Measurements from ENCODE around the gene IFNLR1. TPM values are rescaled to one million over a fixed set of nuclear protein-coding genes. Genes with fewer than 3 reads are reported as not detected.

IFNLR1 gene
- total and polyA plus RNA-seq, 12 donors: 0.51 to 3.7 (median 2.4) TPM

DNA sequence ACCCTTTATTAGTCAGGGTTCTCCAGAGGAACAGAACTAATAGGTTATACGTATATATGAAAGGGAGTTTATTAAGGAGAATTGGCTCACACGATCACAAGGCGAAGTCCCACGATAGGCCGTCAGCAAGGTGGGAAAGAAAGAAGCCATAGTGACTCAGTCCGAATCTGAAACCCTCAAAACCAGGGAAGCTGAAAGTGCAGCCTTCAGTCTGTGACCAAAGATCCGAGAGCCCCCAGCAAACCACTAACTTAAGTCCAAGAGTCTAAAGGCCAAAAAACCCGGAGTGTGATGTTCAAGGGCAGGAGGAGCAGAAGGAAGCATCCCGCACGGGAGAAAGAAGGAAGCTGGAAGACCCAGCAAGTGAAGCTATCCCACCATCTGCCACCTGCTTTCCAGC, 9.9 kb downstream of the IFNLR1 start:
- H3K4me3 ChIP-seq: no peak overlapping the region
- 91 to 93% methylated on average over 10 of the region's 10 CpGs for WGBS, 2 donors
- H3K27ac ChIP-seq: no peak overlapping the region
- intact Hi-C loops (cut with DNase I): no loop called here
- peaks cover 0 to 6% (median 0%) of the 10 kb centered on the region in 11 donors for H3K9me3 ChIP-seq
- ATAC-seq (no peak), DNase-seq (no peak)
- peaks cover 0 to 6% (median 0%) of the 10 kb centered on the region in 7 donors for H3K27me3 ChIP-seq
- no peaks in the 10 kb centered on the region for H3K36me3 ChIP-seq
- TF ChIP-seq CTCF (IDR thresholded peaks at IDR 0.05): no peak
- H3K4me1 ChIP-seq: no peaks in the 10 kb centered on the region

DNA sequence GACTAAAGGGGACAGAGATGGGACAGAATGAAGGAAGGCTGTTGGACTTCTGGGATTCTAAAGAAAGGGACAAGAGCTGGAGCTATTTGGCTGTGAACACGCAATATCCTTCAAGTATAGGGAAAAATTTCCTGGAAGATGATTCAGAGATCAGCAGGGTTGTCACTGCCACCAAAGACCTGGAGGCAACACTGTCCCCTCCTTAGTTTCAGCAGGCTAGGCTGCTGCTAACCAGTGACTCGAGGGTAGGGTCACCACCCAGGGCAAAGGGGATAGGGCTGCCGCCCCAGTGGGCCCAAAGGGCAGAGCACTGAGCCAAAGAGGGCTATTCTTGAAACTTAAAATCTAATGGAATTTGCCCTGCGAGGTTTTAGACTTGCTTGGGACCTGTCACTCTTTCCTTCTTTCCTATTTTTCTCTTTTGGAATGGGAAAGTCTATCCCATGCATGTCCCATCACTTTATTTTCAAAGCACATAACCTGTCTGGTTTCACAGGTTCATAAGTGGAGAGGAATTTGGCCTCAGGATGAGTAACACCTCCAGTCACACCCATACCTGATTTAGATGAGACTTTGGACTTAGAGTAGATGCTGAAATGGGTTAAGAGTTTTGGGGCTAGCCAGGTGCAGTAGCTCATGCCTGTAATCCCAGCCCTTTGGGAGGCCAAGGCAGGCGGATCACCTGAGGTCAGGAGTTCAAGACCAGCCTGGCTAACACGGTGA, 11.9 kb downstream of the IFNLR1 start:
- ATAC-seq (no peak), DNase-seq (no peak)
- Histone ChIP-seq H3K9me3 (peaks cover 0 to 6% (median 0%) of the 10 kb centered on the region in 11 donors), H3K4me1 (no peaks in the 10 kb centered on the region), H3K36me3 (no peaks in the 10 kb centered on the region), H3K4me3 (no peak overlapping the region), H3K27ac (no peak overlapping the region), H3K27me3 (peaks cover 0 to 6% (median 0%) of the 10 kb centered on the region in 7 donors)
- 86 to 88% methylated on average over 6 of the region's 6 CpGs for WGBS, 2 donors
- intact Hi-C loops (cut with DNase I): no loop called here
- TF ChIP-seq CTCF (IDR thresholded peaks at IDR 0.05): no peak

DNA sequence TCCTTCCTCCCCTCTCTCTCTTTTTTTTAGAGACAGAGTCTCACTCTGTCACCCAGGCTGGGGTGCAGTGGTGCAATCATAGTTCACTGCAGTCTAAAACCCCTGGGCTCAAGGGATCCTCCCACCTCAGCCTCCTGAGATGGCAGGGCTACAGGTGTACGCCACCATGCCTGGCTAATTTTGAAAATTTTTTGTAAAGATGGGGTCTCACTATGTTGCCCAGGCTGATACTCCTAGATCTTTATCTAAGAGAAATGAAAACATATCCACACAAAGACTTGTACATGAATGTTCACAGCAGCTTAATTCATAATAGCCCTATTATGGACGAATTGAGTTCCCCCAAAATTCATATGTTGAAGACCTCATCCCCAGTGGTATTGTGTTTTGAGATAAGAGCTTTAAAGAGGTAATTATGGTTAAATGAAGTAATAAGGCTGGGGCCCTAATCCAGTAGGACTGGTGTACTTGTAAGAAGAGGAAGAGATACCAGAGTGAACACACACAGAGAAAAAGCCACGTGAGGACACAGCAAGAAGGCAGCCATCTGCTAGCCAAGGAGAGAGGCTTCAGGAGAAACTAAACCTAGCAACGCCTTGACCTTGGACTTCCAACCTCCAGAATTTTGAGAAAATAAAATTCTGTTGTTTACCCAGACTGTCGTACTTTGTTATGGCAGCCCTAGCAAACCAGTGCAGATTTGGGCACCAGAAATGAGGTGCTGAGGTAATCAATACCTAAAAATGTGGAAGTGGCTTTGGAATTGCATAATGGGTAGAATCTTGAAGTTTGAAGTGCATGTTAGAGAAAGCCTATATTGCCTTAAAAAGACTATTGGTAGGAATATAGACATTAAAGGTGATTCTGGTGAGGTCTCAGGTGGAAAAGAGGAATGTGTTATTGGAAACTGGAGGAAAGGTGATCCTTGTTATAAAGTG, 13.2 kb downstream of the IFNLR1 start:
- Histone ChIP-seq H3K4me3 (no peak overlapping the region), H3K4me1 (no peaks in the 10 kb centered on the region), H3K27ac (no peak overlapping the region), H3K27me3 (peaks cover 0 to 10% (median 0%) of the 10 kb centered on the region in 7 donors), H3K36me3 (no peaks in the 10 kb centered on the region), H3K9me3 (peaks cover 0 to 6% (median 0%) of the 10 kb centered on the region in 11 donors)
- 77 to 79% methylated on average over 5 of the region's 5 CpGs for WGBS, 2 donors
- DNase-seq: no peak
- no peak for TF ChIP-seq CTCF (IDR thresholded peaks at IDR 0.05)
- ATAC-seq: no peak
- intact Hi-C loops (cut with DNase I): no loop called here

DNA sequence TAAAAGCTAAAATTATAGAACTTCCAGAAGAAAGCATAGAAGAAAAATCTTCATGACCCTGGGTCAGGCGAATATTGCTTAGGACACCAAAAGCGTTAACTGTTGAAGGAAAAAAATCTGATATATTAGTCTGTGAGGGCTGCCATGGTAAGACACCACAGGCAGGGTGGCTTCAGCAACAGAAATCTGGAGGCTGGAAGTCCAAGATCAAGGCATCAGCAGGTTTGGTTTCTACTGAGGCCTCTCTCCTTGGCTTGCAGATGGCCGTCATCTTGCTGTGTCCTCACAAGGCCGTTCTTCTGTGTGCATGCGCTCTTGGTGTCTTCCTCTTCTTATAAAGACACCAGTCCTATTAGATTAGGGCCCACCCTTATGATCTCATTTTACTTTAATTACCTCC, 14.5 kb downstream of the IFNLR1 start:
- Histone ChIP-seq H3K36me3 (no peaks in the 10 kb centered on the region), H3K4me1 (no peaks in the 10 kb centered on the region), H3K9me3 (peaks cover 0 to 6% (median 0%) of the 10 kb centered on the region in 11 donors), H3K4me3 (no peak overlapping the region), H3K27ac (no peak overlapping the region), H3K27me3 (peaks cover 0 to 10% (median 0%) of the 10 kb centered on the region in 7 donors)
- TF ChIP-seq CTCF (IDR thresholded peaks at IDR 0.05): no peak
- no peak for DNase-seq
- no peak for ATAC-seq
- intact Hi-C loops (cut with DNase I): no loop called here
- 95 to 98% methylated on average over 5 of the region's 5 CpGs for WGBS, 2 donors
